GM19099 (cell line): Measurements from ENCODE around the gene UGT1A9.

Source experiments
- POLR2A ChIP-seq: IDR thresholded peaks from 3 replicates; pipeline ENCODE4 v1.6.1; 2011; ENCODE audit warnings: low read depth; ENCODE audit not compliant: insufficient read length; ENCODE audit errors: extremely low read depth

UGT1A9 gene

GRCh38 chr2:233768076-233768475 is 96.4 kb downstream of the UGT1A9 start:
- TF ChIP-seq POLR2A: no peak

- no peak for TF ChIP-seq POLR2A
Measured at GRCh38 chr2:233769260-233769659, 97.6 kb downstream of the UGT1A9 start.

DNA sequence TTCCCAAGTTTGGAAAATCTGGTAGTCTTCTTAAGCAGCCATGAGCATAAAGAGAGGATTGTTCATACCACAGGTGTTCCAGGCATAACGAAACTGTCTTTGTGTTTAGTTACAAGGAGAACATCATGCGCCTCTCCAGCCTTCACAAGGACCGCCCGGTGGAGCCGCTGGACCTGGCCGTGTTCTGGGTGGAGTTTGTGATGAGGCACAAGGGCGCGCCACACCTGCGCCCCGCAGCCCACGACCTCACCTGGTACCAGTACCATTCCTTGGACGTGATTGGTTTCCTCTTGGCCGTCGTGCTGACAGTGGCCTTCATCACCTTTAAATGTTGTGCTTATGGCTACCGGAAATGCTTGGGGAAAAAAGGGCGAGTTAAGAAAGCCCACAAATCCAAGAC is 100.5 kb downstream of the UGT1A9 start:
- no peak for TF ChIP-seq POLR2A

DNA sequence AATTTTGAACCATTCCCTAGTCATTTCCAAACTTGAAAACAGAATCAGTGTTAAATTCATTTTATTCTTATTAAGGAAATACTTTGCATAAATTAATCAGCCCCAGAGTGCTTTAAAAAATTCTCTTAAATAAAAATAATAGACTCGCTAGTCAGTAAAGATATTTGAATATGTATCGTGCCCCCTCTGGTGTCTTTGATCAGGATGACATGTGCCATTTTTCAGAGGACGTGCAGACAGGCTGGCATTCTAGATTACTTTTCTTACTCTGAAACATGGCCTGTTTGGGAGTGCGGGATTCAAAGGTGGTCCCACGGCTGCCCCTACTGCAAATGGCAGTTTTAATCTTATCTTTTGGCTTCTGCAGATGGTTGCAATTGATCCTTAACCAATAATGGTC is 100.9 kb downstream of the UGT1A9 start:
- no peak for TF ChIP-seq POLR2A

DNA sequence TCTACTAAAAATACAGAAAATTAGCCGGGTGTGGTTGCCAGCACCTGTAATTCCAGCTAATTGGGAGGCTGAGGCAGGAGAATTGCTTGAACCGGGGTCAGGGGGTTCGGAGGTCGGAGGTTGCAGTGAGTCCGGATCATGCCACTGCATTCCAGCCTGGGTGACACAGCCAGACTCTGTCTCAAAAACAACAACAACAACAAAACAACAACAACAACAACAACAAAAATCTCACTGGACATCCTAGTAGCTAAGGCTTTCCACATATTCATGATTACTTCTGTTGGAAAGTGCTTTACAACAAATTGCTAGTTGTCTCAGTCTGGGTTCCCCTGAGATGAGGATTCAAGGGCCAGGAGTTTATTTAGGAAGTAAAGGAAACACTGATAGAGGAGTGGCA is 102.2 kb downstream of the UGT1A9 start:
- TF ChIP-seq POLR2A: no peak

- no peak for TF ChIP-seq POLR2A
Measured at GRCh38 chr2:233775414-233775813, 103.7 kb downstream of the UGT1A9 start.

DNA sequence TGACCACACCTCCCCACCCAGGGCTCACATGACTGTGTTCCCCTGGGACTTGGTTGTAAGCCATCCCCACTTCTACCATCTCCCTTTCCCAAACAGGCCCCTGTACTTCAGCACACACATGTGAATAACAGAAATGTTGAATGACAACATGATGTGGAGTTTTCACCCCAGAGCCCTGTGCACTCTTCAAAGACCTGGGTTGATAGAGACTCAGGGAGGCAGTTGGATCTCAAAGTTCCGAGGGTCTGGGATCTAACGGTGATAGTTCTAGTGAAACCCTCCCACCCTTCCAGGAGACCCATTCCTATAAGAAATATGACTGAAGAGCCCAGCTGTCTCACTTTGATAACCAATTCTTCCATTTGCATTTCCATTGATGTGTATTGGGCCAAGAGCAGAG is 106.3 kb downstream of the UGT1A9 start, which contains the start of gene MROH2A:
Gene MROH2A (plus strand): TSS at position 301 of the 400 bp plus-strand sequence. CDS start 1,029 bp downstream, outside the sequence.
- no peak for TF ChIP-seq POLR2A

DNA sequence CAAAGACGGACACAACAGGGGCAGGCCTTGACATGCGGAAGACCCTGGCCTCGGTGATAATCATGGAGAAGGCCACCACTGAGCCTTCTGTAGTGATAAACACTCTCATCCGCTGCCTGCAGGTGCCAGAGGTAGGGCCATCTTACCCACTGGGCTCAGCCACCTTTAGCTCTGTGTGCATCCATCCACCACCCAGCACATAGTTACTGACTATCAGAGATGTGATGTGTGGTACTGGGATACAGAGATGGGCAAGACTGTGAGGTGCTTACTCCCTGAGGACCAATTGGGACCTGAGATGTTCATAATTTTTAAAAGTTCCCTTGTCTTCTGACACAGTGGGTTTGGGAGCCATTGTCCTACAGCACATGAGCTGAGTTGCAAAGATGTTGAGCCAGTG is 108.0 kb downstream of the UGT1A9 start:
- TF ChIP-seq POLR2A: no peak

GRCh38 chr2:233780771-233781170 is 109.1 kb downstream of the UGT1A9 start:
- TF ChIP-seq POLR2A: no peak

DNA sequence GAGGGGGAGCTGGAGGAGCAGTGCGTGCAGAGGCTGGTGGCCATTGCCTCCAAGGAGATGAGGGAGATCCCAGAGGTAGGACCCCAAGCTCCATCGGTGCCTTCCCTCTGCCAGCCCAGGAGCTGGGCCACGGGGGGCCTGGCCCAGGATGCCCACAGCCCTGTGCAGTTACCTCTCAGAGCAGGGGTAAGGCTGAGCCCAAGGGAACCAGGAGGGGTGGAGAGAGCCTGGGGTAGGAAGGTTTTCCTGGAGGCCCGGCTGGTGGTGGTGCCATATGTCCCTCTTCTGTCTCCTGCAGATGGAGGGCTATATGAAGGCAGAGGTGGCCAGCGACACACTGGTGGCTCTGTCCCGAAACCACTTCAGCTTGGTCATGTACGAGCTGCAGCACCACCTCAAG is 117.9 kb downstream of the UGT1A9 start:
- TF ChIP-seq POLR2A: no peak

DNA sequence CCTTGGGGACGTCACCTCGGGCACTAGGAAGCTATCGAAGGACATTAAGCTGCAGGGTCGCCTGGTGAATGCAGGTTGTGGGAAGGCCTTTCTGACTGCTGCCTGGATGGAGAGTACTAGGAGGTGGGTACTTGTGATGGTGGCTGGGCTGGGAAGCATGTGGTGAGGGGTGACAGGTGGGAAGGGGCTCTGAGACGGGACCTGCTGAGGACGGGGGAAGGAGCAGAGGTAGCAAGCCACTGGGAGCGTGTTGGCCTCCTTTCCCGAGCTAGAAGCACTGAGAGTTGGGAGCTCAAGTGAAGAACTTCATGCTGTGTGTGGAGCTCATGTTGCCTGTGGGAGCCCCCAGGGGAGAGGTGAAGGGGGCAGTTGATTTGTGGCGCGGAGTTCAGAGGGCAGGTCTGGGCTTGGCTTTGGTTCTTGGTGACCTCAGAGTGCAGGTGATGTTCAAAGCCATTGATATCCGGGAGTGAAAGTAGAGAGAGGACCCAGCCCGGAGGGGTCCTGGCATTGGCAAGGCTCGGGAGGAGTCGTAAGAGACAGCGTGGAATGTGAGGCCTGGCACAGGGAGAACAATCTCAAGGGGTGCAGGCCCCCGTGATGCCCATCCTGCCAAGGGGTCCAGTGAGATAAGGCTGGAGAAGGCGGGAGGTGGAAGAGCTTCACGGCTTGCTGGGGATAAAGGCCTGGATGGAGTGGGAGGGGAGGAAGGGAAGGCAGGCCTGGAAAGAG is 119.6 kb downstream of the UGT1A9 start:
- TF ChIP-seq POLR2A: no peak

DNA sequence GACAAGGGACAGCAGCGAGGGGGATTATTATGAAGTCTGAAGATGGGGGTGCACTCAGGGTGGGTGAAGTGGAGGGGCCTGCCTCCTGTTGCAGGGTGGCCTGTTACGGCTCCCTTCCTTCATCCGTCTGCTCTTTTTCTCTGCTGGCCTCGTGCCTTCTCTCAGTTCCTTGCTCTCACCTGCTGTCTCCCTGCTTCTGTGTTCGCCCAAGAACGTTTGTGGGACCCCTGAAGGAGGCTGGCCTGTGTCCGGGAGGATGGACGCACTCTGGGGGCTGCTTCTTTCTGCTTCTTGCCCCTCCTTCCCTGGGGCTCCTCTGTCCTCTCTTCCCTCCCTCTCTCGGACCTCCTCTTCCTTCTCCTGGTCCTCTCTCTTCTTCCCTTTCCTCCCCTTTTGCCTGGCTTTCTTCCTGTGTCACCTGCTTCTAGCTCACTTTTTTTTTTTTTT is 120.2 kb downstream of the UGT1A9 start:
- no peak for TF ChIP-seq POLR2A

DNA sequence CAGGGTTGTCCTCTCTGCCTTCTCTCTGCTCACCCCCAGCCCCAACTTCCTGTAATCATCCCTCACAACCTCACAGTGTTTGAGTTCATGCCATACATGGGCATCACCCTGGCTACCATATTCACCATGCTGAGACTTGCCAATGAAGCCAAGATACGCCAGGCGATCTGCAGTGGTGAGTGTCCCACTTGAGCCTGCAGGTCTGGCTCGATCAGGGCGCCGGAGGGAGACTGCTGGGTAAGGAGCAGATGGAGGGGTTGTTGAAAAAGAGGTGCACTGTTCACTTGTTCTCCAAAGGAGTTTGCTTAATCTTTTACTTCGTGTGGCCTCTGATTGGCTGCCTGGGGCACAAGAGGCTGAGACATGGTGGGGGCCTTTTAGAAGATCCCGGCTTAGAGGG is 121.0 kb downstream of the UGT1A9 start:
- no peak for TF ChIP-seq POLR2A

GRCh38 chr2:233793465-233794127 is 121.9 kb downstream of the UGT1A9 start:
- TF ChIP-seq POLR2A: no peak

DNA sequence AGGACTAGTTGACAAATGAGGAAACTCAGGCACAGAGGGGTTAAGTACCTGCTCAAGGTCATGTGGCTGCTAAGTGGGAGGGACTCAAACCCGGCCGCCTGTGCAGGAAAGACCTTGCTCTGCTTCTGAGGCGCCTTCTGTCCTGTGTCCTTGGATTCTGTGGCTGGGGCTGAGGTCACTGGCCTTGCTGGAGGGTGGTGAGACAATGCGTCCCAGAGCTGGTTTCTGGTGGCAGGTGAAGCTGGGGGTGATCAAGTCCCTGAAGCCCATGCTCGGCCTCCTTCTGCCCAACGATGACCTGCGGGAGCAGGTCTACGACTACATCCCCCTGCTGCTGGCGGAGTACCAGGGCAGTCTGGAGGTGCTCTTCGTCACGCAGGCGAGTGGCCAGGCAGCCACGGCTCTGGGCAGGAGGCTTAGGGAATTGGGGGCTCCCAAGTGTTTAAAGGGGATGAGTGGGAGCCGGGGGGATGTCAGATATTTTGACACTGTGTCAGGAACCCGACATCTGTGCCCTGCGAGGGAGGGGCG is 122.5 kb downstream of the UGT1A9 start:
- TF ChIP-seq POLR2A: no peak

GRCh38 chr2:233795735-233796171 is 124.1 kb downstream of the UGT1A9 start:
- no peak for TF ChIP-seq POLR2A
